GM21390 (cell line): Measurements from ENCODE around the gene KRT77.
"Not testable (repeated sequence)": the region's sequence is repeated elsewhere in the genome, so short reads cannot be mapped to it uniquely, and the experiment has no call there.

Experiments
- ATAC-seq: cut with Tn5 transposase; IDR thresholded peaks from one replicate; pipeline ENCODE4 v1.9.1; 2021; ENCODE audit not compliant: unreplicated experiment

The KRT77 gene

GRCh38 chr12:52724384-52724783 is 21.1 kb upstream of the KRT77 start:
- ATAC-seq, result no peak

GRCh38 chr12:52722680-52723079 is 19.4 kb upstream of the KRT77 start:
- no peak for ATAC-seq

GRCh38 chr12:52721838-52722470 is 18.6 kb upstream of the KRT77 start:
- ATAC-seq, result no peak

GRCh38 chr12:52720365-52720886 is 17.1 kb upstream of the KRT77 start:
- ATAC-seq, result no peak

GRCh38 chr12:52716061-52716460 is 12.7 kb upstream of the KRT77 start:
- no peak for ATAC-seq

GRCh38 chr12:52715416-52715815 is 12.1 kb upstream of the KRT77 start:
- ATAC-seq, result no peak

GRCh38 chr12:52714887-52715281 is 11.6 kb upstream of the KRT77 start:
- no peak for ATAC-seq

- no peak for ATAC-seq
Observed at GRCh38 chr12:52713960-52714886, 10.9 kb upstream of the KRT77 start.

GRCh38 chr12:52712122-52712521 is 8.8 kb upstream of the KRT77 start:
- ATAC-seq, result not testable (repeated sequence)

- no peak for ATAC-seq
Observed at GRCh38 chr12:52710730-52711129, 7.4 kb upstream of the KRT77 start.

- no peak for ATAC-seq
Observed at GRCh38 chr12:52708010-52708409, 4.7 kb upstream of the KRT77 start.

GRCh38 chr12:52704464-52704863 is 1.1 kb upstream of the KRT77 start:
- ATAC-seq, result no peak

GRCh38 chr12:52703878-52704277 is 554 bp upstream of the KRT77 start:
- no peak for ATAC-seq

- ATAC-seq, result no peak
Observed at GRCh38 chr12:52702338-52702737, 986 bp downstream of the KRT77 start.

GRCh38 chr12:52701281-52701680 is 2.0 kb downstream of the KRT77 start:
- ATAC-seq, result no peak

GRCh38 chr12:52699960-52700359 is 3.4 kb downstream of the KRT77 start:
- ATAC-seq, result no peak

- no peak for ATAC-seq
Observed at GRCh38 chr12:52699373-52699772, 4.0 kb downstream of the KRT77 start.

GRCh38 chr12:52698651-52699340 is 4.5 kb downstream of the KRT77 start:
- no peak for ATAC-seq

GRCh38 chr12:52697058-52697582 is 6.2 kb downstream of the KRT77 start:
- ATAC-seq, result no peak

GRCh38 chr12:52696588-52696987 is 6.7 kb downstream of the KRT77 start:
- no peak for ATAC-seq

- ATAC-seq, result no peak
Observed at GRCh38 chr12:52695039-52695438, 8.3 kb downstream of the KRT77 start.
